Iris pigment epithelial cell (primary cell): ENCODE measurements around the gene DPAGT1.

ENCODE experiments used
- DNase-seq: peaks from one replicate; pipeline ENCODE4 v3.0.0-alpha.2; 2011; ENCODE audit warnings: low read depth

The DPAGT1 gene

GRCh38 chr11:119057000-119057769 lies 44.5 kb downstream of the DPAGT1 start, which contains the start of gene HYOU1:
TSS of gene HYOU1 (minus strand) at chr11:119057205. CDS start at chr11:119056160, 1,045 bp downstream.
- peak; percentile 97 for DNase-seq

- no peak for DNase-seq
These were observed 45.1 kb downstream of the DPAGT1 start for GRCh38 chr11:119056421-119056999.

GRCh38 chr11:119055901-119056300 lies 45.8 kb downstream of the DPAGT1 start:
- peak; percentile 43 for DNase-seq

- DNase-seq, result no peak
These were observed 47.2 kb downstream of the DPAGT1 start for GRCh38 chr11:119054418-119054817.

GRCh38 chr11:119052163-119052814 lies 49.4 kb downstream of the DPAGT1 start:
- DNase-seq, result no peak

GRCh38 chr11:119051440-119052162 lies 50.1 kb downstream of the DPAGT1 start:
- DNase-seq, result no peak

GRCh38 chr11:119049081-119049480 lies 52.6 kb downstream of the DPAGT1 start:
- no peak for DNase-seq

GRCh38 chr11:119048644-119049043 lies 53.0 kb downstream of the DPAGT1 start:
- DNase-seq, result no peak

- no peak for DNase-seq
These were observed 54.4 kb downstream of the DPAGT1 start for GRCh38 chr11:119047205-119047604.
